HCT116 (cell line): ENCODE measurements around the gene ABCA1.

Experiments used
- CEBPB ChIP-seq: IDR thresholded peaks from 2 replicates; pipeline ENCODE4 v1.6.1; 2012; ENCODE audit warnings: low read depth
- EGR1 ChIP-seq: IDR thresholded peaks from 2 replicates; pipeline ENCODE4 v1.6.1; 2012; ENCODE audit warnings: low read depth
- EZH2 ChIP-seq: fragments of 200-600 bp; sonication (generic); IDR thresholded peaks from 2 replicates; pipeline ENCODE4 v1.6.1; 2017; ENCODE audit warnings: antibody characterized with exemption, mixed run types
- EZH2phosphoT487 ChIP-seq: fragments of 200-600 bp; IDR thresholded peaks from 2 replicates; pipeline ENCODE4 v1.6.1; 2018; ENCODE audit warnings: antibody characterized with exemption, borderline replicate concordance
- JUND ChIP-seq: IDR thresholded peaks from 2 replicates; pipeline ENCODE4 v1.6.1; 2012
- POLR2A ChIP-seq: IDR thresholded peaks from 2 replicates; pipeline ENCODE4 v1.7.0; 2011; ENCODE audit warnings: borderline replicate concordance; ENCODE audit not compliant: insufficient read depth, insufficient read length; ENCODE audit errors: extremely low read depth
- POLR2AphosphoS5 ChIP-seq: IDR thresholded peaks from 2 replicates; pipeline ENCODE4 v1.6.1; 2011; ENCODE audit warnings: mild to moderate bottlenecking, low read depth, low read length, moderate library complexity
- RAD21 ChIP-seq: IDR thresholded peaks from 2 replicates; pipeline ENCODE4 v1.6.1; 2012; ENCODE audit warnings: low read depth, mild to moderate bottlenecking
- SP1 ChIP-seq: IDR thresholded peaks from 2 replicates; pipeline ENCODE4 v1.6.1; 2012; ENCODE audit warnings: low read depth
- TCF7L2 ChIP-seq: IDR thresholded peaks from 2 replicates; pipeline ENCODE4 v1.7.0; 2011; ENCODE audit warnings: borderline replicate concordance, inconsistent platforms; ENCODE audit not compliant: insufficient read depth, insufficient read length; ENCODE audit errors: extremely low read depth
- YY1 ChIP-seq: IDR thresholded peaks from 2 replicates; pipeline ENCODE4 v1.6.1; 2011; ENCODE audit warnings: low read length, low read depth, moderate library complexity, mild to moderate bottlenecking; ENCODE audit not compliant: insufficient replicate concordance; ENCODE audit errors: extremely low read depth
- ZNF274 ChIP-seq: fragments of 200-500 bp; sonication (Bioruptor generic); IDR thresholded peaks from 2 replicates; pipeline ENCODE4 v1.6.1; 2014; ENCODE audit warnings: mild to moderate bottlenecking, low read depth, low read length, inconsistent platforms
- TF ChIP-seq, protein P1 (sequence below), 3 experiments: fragments of 200-600 bp in 1 of 3; sonication (generic) in 1 of 3; IDR thresholded peaks in 2 of 3; conservative IDR thresholded peaks in 1 of 3; 2 replicates each; pipeline ENCODE4 v1.5.1; 2012 to 2017; ENCODE audit warnings: low read depth in 2 of 3, low read length in 2 of 3, antibody characterized with exemption in 1 of 3, borderline replicate concordance in 1 of 3, control low read depth in 1 of 3, mild to moderate bottlenecking in 1 of 3, mixed read lengths in 1 of 3, mixed run types in 1 of 3, moderate library complexity in 1 of 3; ENCODE audit not compliant: insufficient read depth in 1 of 3

DNA sequence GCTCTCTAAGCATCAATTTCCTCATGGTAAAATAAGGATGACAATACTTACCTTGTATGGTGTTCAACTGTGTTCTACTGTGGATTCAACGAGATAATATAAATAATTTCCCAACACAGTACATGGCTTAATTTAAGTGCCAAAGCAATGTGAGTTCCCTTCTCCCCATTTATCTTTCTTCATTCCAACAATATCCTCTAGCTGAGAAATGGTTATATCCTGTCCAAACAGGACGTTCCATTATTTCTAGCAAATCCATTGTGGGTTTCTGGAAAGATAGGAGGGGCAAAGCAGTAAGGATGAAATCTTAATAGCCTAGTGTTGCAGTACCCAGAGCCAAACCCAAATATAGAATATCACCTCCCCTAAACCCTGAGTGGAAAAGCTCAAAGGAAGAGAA is 22.0 kb downstream of the ABCA1 start:
- no peak for TF ChIP-seq CEBPB
- no peak for TF ChIP-seq YY1
- TF ChIP-seq, protein P1, sequence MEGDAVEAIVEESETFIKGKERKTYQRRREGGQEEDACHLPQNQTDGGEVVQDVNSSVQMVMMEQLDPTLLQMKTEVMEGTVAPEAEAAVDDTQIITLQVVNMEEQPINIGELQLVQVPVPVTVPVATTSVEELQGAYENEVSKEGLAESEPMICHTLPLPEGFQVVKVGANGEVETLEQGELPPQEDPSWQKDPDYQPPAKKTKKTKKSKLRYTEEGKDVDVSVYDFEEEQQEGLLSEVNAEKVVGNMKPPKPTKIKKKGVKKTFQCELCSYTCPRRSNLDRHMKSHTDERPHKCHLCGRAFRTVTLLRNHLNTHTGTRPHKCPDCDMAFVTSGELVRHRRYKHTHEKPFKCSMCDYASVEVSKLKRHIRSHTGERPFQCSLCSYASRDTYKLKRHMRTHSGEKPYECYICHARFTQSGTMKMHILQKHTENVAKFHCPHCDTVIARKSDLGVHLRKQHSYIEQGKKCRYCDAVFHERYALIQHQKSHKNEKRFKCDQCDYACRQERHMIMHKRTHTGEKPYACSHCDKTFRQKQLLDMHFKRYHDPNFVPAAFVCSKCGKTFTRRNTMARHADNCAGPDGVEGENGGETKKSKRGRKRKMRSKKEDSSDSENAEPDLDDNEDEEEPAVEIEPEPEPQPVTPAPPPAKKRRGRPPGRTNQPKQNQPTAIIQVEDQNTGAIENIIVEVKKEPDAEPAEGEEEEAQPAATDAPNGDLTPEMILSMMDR (IDR thresholded peaks at IDR 0.05 in 2 of 3, conservative IDR thresholded peaks at IDR 0.05 in 1 of 3; ENCODE audit: borderline replicate concordance in 1 of 3, insufficient read depth in 1 of 3, low read depth in 2 of 3, low read length in 2 of 3): no peak
- TF ChIP-seq POLR2AphosphoS5: no peak
- TF ChIP-seq POLR2A: no peak
- no peak for TF ChIP-seq EZH2phosphoT487
- no peak for TF ChIP-seq EZH2
- TF ChIP-seq JUND: no peak
- TF ChIP-seq ZNF274: no peak
- TF ChIP-seq SP1: no peak
- TF ChIP-seq TCF7L2: no peak
- no peak for TF ChIP-seq RAD21
- no peak for TF ChIP-seq EGR1
